ENCODE measurements around the gene SNRK.

SNRK gene

GRCh38 chr3:43362183-43362582 is 75.8 kb downstream of the SNRK start:
- DNase-seq (ENCODE audit: low read depth, low spot score) = no peak
- in situ Hi-C loops (cut with HindIII; ENCODE audit: low sequenced_read_pairs) = no loop called here

DNA sequence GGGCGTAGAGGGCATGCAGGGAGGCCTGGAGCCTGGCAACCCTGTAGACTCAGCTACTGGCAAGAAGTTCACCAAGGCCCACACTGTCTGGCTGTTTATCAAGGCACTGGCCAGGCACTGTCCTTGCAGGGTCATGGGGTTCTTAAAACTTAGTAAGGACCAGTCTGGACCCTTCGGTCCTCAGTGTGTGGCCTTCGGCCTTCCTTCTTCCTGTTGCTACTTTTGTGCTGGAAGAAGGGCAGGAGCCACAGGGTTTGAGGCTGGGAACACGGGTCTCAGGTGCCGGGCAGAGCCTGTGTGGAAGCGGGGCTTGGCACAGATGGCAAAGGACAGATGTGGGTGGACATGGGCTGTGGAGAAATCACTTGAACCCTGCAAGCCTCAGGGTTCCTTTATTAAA is 76.6 kb downstream of the SNRK start:
- no peak for DNase-seq (ENCODE audit: low read depth, low spot score)
- no peak for TF ChIP-seq CTCF (IDR thresholded peaks at IDR 0.05; ENCODE audit: low read depth, low read length)
- no peak overlapping the region for H3K4me3 ChIP-seq (ENCODE audit: low read depth, low read length)
- in situ Hi-C loops (cut with HindIII; ENCODE audit: low sequenced_read_pairs) = no loop called here

More at GRCh38 chr3:43362183-43362582, 75.8 kb downstream of the SNRK start:
- no peak for TF ChIP-seq CTCF (IDR thresholded peaks at IDR 0.05; ENCODE audit: low read depth, low read length)
- no peak overlapping the region for H3K4me3 ChIP-seq (ENCODE audit: low read depth, low read length)

DNA sequence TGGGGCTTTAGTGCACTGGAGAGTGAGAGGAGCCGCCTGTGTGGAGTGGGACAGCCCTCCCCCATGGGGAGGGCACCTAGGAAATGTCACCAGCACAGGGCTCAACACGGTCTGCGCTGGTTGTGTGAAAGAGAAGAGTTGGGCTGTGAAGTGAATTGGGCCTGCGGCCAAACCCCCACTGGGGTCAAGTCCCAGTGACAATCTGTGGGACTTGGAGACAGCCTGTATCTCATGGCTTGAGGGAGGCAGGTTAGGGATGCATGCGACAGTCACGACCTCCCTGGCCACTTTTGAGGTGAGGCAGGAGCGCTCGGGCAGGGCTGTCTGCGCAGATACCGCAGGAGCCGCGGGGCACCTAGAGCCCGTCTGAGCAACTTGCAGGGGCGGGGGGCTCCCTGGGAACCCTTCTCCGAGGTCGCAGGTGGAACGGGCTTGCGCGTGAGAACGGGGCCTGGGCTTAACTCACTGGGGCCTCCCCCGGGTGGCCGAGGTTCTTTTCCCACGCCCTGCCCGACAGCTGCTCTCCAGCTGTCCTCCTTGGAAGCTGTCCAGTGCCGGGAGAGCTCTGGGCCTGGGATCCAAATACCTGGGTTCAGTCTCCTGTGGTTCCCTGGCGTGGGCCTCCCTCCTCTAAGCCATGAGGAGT is 77.4 kb downstream of the SNRK start:
- DNase-seq (ENCODE audit: low read depth, low spot score) = no peak
- TF ChIP-seq CTCF (IDR thresholded peaks at IDR 0.05; ENCODE audit: low read depth, low read length) = no peak
- in situ Hi-C loops (cut with HindIII; ENCODE audit: low sequenced_read_pairs) = no loop called here
- no peak overlapping the region for H3K4me3 ChIP-seq (ENCODE audit: low read depth, low read length)

DNA sequence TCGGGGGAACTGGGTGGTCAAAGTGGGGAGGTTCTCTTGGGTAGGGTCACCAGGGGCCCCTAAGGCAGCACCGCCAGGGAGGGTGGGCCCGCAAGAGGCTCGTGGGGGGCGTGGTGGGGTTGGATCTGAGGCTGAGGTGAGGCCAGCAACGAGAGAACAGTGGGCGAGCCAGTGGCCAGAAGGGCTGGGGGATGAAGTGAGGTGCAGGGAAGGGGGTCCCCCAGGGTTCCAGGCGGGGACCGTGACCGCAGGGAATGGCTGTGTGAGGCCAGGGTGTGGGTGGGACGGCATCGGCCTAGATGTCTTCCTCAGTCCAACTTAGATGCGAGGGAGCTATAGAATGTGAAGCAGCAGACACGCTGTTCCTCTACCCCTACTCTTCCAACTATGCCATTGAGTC is 78.2 kb downstream of the SNRK start:
- in situ Hi-C loops (cut with HindIII; ENCODE audit: low sequenced_read_pairs) = no loop called here
- H3K4me3 ChIP-seq (ENCODE audit: low read depth, low read length) = no peak overlapping the region
- TF ChIP-seq CTCF (IDR thresholded peaks at IDR 0.05; ENCODE audit: low read depth, low read length) = no peak
- DNase-seq (ENCODE audit: low read depth, low spot score) = no peak

GRCh38 chr3:43364926-43365325 is 78.6 kb downstream of the SNRK start:
- no peak overlapping the region for H3K4me3 ChIP-seq (ENCODE audit: low read depth, low read length)
- in situ Hi-C loops (cut with HindIII; ENCODE audit: low sequenced_read_pairs) = no loop called here
- no peak for TF ChIP-seq CTCF (IDR thresholded peaks at IDR 0.05; ENCODE audit: low read depth, low read length)
- no peak for DNase-seq (ENCODE audit: low read depth, low spot score)

GRCh38 chr3:43365601-43366305 is 79.4 kb downstream of the SNRK start:
- TF ChIP-seq CTCF (IDR thresholded peaks at IDR 0.05; ENCODE audit: low read depth, low read length) = no peak
- DNase-seq (ENCODE audit: low read depth, low spot score) = no peak
- in situ Hi-C loops (cut with HindIII; ENCODE audit: low sequenced_read_pairs) = no loop called here
- no peak overlapping the region for H3K4me3 ChIP-seq (ENCODE audit: low read depth, low read length)

Measured in astrocyte of the spinal cord (primary cell).